Stimulated activated CD4-positive, alpha-beta T cell treated with anti-CD3 and anti-CD28 coated beads, Interleukin-2, amount 100 ng/mL, for 24 hours (primary cell): Measurements from ENCODE around the gene ZNF521.

Experiments
- DNase-seq, 2 donors: peaks; one replicate each; pipeline ENCODE4 v3.0.0-alpha.2; 2020

ZNF521 gene

GRCh38 chr18:25244924-25245698 lies 106.9 kb downstream of the ZNF521 start:
- DNase-seq, result no peak

GRCh38 chr18:25244170-25244569 lies 107.8 kb downstream of the ZNF521 start:
- no peak for DNase-seq

- DNase-seq, result no peak
These were observed 108.2 kb downstream of the ZNF521 start for GRCh38 chr18:25243754-25244153.

- DNase-seq, result no peak
These were observed 108.7 kb downstream of the ZNF521 start for GRCh38 chr18:25243257-25243656.

- no peak for DNase-seq
These were observed 111.6 kb downstream of the ZNF521 start for GRCh38 chr18:25240420-25240770.

- DNase-seq, result no peak
These were observed 112.2 kb downstream of the ZNF521 start for GRCh38 chr18:25239581-25240419.

- DNase-seq, result no peak
These were observed 112.8 kb downstream of the ZNF521 start for GRCh38 chr18:25239151-25239550.

- no peak for DNase-seq
These were observed 114.2 kb downstream of the ZNF521 start for GRCh38 chr18:25237571-25238267.

GRCh38 chr18:25236736-25237135 lies 115.2 kb downstream of the ZNF521 start:
- no peak for DNase-seq

GRCh38 chr18:25235401-25236042 lies 116.4 kb downstream of the ZNF521 start:
- DNase-seq, result no peak

- DNase-seq, result no peak
These were observed 117.1 kb downstream of the ZNF521 start for GRCh38 chr18:25234740-25235345.

- no peak for DNase-seq
These were observed 117.7 kb downstream of the ZNF521 start for GRCh38 chr18:25234322-25234639.

- no peak for DNase-seq
These were observed 118.2 kb downstream of the ZNF521 start for GRCh38 chr18:25233528-25234321.

- DNase-seq, result no peak
These were observed 120.7 kb downstream of the ZNF521 start for GRCh38 chr18:25231327-25231691.

- DNase-seq, result no peak
These were observed 121.2 kb downstream of the ZNF521 start for GRCh38 chr18:25230658-25231326.

GRCh38 chr18:25229920-25230319 lies 122.0 kb downstream of the ZNF521 start:
- no peak for DNase-seq

GRCh38 chr18:25229081-25229480 lies 122.9 kb downstream of the ZNF521 start:
- DNase-seq, result no peak

- DNase-seq, result no peak
These were observed 123.6 kb downstream of the ZNF521 start for GRCh38 chr18:25228410-25228809.

GRCh38 chr18:25225151-25225550 lies 126.8 kb downstream of the ZNF521 start:
- no peak for DNase-seq

- DNase-seq, result no peak
These were observed 127.8 kb downstream of the ZNF521 start for GRCh38 chr18:25223899-25224886.
